Measurements from ENCODE around the gene SHOX.

Gene SHOX

DNA sequence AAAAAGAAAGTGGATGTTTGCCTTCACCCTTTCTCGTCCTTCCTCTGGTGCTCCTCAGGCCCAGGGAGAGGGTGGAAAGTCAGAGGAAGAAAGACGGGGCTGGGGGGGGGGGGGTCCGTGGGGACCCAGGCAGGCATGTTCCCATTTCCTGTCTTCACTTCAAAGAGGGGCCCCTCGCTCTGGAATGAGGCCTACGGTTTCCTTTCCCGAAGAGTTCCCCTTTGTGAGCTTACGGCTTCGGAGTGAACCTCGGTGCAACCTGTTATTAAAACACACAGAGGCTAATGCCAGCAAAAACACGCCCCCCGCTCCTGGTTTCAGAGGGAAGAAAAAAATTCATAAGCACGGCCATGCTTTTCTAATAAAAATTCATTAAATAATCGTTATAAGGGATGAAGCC is 40.1 kb downstream of the SHOX start:
- no peak overlapping the region for H3K4me3 ChIP-seq (ENCODE audit: control insufficient read depth, low read depth, low read length)
- DNase-seq (ENCODE audit: low read depth), result no peak

DNA sequence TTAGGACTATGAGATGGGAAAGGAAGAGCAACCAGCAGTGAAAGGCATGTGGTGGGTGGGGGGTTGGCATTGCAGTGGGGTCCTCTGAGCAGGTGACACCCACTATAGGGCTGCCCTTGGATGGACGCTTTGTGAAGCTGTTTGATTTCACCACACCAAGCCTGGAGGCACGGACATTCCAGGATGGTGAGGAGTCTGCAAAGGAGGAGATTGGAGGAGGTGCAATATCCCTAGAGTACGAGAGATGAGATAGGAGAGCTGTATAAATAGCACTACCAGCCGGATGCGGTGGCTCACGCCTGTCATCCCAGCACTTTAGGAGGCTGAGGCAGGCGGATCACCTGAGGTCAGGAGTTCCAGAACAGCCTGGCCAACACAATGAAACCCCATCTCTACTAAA is 42.3 kb downstream of the SHOX start:
- H3K4me3 ChIP-seq (ENCODE audit: control insufficient read depth, low read depth, low read length), result no peak overlapping the region
- TF ChIP-seq, protein P1, sequence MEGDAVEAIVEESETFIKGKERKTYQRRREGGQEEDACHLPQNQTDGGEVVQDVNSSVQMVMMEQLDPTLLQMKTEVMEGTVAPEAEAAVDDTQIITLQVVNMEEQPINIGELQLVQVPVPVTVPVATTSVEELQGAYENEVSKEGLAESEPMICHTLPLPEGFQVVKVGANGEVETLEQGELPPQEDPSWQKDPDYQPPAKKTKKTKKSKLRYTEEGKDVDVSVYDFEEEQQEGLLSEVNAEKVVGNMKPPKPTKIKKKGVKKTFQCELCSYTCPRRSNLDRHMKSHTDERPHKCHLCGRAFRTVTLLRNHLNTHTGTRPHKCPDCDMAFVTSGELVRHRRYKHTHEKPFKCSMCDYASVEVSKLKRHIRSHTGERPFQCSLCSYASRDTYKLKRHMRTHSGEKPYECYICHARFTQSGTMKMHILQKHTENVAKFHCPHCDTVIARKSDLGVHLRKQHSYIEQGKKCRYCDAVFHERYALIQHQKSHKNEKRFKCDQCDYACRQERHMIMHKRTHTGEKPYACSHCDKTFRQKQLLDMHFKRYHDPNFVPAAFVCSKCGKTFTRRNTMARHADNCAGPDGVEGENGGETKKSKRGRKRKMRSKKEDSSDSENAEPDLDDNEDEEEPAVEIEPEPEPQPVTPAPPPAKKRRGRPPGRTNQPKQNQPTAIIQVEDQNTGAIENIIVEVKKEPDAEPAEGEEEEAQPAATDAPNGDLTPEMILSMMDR (conservative IDR thresholded peaks at IDR 0.05; ENCODE audit: control insufficient read depth, insufficient read depth, low read depth, low read length), result no peak
- no peak for DNase-seq (ENCODE audit: low read depth)

More for the DNA sequence above, 40.1 kb downstream of the SHOX start:
- TF ChIP-seq, protein P1 (conservative IDR thresholded peaks at IDR 0.05; ENCODE audit: control insufficient read depth, insufficient read depth, low read depth, low read length), result no peak

DNA sequence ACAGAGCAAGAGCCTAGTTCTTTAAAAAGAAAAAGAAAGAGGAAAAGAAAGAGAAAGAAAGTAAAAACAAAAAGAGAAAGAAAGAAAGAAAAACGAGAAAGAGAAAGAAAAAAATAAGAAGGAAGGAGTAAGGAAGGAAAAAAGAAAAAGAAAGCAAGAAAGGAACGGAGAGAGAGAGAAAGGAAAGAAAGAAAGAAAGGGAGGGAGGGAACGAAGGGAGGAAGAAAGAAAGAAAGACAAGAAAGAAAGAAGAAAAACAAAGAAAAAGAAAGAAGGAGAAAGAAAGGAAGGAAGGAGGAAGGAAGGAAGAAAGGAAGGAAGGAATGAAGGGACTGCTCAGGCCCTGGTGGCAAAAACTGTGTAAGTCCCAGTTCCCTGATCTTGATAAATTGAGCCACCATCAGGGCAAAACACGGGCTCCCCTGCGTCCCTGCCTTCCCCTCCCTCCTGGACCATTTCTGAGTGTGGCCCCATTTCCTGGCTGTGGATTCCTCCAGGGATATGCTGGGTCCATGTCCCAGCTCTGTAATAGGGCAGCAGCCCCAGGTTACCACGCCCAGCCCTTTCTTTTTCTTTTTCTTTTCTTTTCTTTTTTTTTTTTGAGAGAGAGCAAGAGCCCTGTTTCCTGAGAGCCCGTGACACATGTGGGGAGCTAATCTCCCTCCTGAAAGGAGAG is 44.8 kb downstream of the SHOX start:
- TF ChIP-seq, protein P1 (conservative IDR thresholded peaks at IDR 0.05; ENCODE audit: control insufficient read depth, insufficient read depth, low read depth, low read length), result no peak
- DNase-seq (ENCODE audit: low read depth), result no peak

DNA sequence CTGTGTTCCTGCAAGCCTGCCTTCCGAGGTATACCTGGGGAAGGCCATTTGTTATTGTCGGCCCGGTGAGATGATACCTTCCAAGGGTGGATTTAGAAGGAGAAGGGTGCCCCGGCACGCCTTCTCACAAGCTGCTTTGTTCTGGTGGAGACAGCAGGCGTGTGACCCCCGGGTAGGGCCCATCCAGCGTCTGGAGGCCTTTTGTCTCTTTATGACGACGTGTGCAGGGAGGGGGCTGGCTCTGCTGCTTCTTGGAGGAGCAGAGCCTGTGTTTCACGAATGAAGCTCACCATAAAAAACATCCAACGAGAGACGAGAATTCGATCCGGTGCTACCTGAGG is 45.3 kb downstream of the SHOX start:
- DNase-seq (ENCODE audit: low read depth), result no peak
- TF ChIP-seq, protein P1 (conservative IDR thresholded peaks at IDR 0.05; ENCODE audit: control insufficient read depth, insufficient read depth, low read depth, low read length), result no peak
- no peak overlapping the region for H3K4me3 ChIP-seq (ENCODE audit: control insufficient read depth, low read depth, low read length)

More for the DNA sequence above, 44.8 kb downstream of the SHOX start:
- H3K4me3 ChIP-seq (ENCODE audit: control insufficient read depth, low read depth, low read length), result no peak overlapping the region

DNA sequence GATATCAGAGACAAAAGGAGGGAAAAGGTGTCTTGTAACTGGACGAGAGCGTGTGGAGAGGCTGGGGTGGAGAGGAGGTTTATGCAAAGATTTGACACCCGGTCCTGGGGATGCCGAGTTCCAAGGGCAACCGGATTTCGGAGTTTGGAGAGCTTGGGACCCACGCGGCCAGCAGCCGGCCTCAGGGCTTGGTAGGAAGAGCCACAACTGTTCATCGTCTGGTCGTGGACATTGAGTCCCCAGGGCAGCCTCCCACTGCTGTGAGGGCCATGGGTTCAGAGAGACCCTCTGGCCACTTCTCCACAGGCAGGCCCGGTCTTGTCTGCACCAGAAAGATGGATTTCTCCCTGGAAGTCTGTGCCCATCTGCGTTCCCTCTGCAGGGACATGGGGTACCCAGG is 46.8 kb downstream of the SHOX start:
- H3K4me3 ChIP-seq (ENCODE audit: control insufficient read depth, low read depth, low read length), result no peak overlapping the region
- TF ChIP-seq, protein P1 (conservative IDR thresholded peaks at IDR 0.05; ENCODE audit: control insufficient read depth, insufficient read depth, low read depth, low read length), result no peak
- DNase-seq (ENCODE audit: low read depth), result no peak

DNA sequence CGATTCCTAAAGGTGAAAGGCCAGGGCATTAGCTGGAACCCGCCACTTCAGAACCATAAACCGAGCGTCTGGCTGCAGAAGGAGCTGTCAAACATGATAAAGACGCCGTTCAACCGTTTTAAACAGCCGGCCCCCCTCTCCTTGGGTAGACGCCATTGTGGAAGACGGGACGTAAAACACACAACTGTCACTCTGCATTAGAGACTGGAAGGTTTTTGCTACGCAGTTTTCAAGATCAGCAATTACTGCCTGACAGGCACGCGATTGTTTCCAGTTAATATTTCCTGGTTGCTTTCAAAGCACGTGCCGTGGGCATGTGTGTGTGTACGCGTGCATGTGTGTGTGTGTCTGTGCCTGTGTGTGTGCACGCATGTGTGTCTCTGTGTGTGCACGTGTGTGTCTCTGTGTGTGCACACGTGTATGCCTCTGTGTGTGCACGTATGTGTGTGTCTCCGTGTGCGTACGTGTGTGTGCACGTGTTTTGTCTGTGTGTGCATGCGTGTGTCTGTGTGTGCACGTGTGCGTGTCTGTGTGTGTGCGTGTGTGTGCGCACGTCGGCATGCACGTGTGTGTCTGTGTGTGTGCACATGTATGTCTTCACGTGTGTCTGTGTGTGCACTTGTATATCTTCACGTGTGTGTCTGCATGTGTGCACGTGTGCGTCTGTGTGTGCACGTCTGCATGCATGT is 48.8 kb downstream of the SHOX start:
- TF ChIP-seq, protein P1 (conservative IDR thresholded peaks at IDR 0.05; ENCODE audit: control insufficient read depth, insufficient read depth, low read depth, low read length), result no peak
- DNase-seq (ENCODE audit: low read depth), result no peak
- no peak overlapping the region for H3K4me3 ChIP-seq (ENCODE audit: control insufficient read depth, low read depth, low read length)
